HepG2 (cell line): Measurements from ENCODE around the gene RCHY1.

Source experiments
- MZF1 ChIP-seq: sonication (generic); formaldehyde crosslinking; IDR thresholded peaks from 2 replicates; pipeline ENCODE4 v1.8.1; 2023; ENCODE audit warnings: mild to moderate bottlenecking, missing genetic modification reagents, borderline replicate concordance
- POLR2AphosphoS5 ChIP-seq: IDR thresholded peaks from 2 replicates; pipeline ENCODE4 v1.6.1; 2012; ENCODE audit warnings: low read depth, low read length
- SIX1 ChIP-seq: sonication (generic); formaldehyde crosslinking; IDR thresholded peaks from 2 replicates; pipeline ENCODE4 v1.4.0; 2020; ENCODE audit warnings: missing genetic modification reagents, borderline replicate concordance
- ZNF558 ChIP-seq: sonication (generic); formaldehyde crosslinking; IDR thresholded peaks from 2 replicates; pipeline ENCODE4 v1.9.0; 2022; ENCODE audit warnings: mild to moderate bottlenecking, missing genetic modification reagents, borderline replicate concordance
- ZNF720 ChIP-seq: sonication (generic); formaldehyde crosslinking; IDR thresholded peaks from 2 replicates; pipeline ENCODE4 v1.4.0; 2020; ENCODE audit warnings: missing genetic modification reagents

- TF ChIP-seq ZNF720 (CRISPR knock-in tag), result no peak
- TF ChIP-seq POLR2AphosphoS5, result no peak
- no peak for TF ChIP-seq MZF1 (CRISPR knock-in tag)
- TF ChIP-seq ZNF558 (CRISPR knock-in tag), result no peak
- no peak for TF ChIP-seq SIX1 (CRISPR knock-in tag)
Observed at GRCh38 chr4:75457365-75457764, 56.8 kb downstream of the RCHY1 start.
